SHP77 (cell line): ENCODE data around the gene FAM117A.
"Not testable (repeated sequence)": the region's sequence is repeated elsewhere in the genome, so short reads cannot be mapped to it uniquely, and the experiment has no call there.

ENCODE experiments used
- DNase-seq, 2 experiments: peaks; one replicate each; lab custom pipeline; 2025; lab: John Stamatoyannopoulos, UW

The FAM117A gene

DNA sequence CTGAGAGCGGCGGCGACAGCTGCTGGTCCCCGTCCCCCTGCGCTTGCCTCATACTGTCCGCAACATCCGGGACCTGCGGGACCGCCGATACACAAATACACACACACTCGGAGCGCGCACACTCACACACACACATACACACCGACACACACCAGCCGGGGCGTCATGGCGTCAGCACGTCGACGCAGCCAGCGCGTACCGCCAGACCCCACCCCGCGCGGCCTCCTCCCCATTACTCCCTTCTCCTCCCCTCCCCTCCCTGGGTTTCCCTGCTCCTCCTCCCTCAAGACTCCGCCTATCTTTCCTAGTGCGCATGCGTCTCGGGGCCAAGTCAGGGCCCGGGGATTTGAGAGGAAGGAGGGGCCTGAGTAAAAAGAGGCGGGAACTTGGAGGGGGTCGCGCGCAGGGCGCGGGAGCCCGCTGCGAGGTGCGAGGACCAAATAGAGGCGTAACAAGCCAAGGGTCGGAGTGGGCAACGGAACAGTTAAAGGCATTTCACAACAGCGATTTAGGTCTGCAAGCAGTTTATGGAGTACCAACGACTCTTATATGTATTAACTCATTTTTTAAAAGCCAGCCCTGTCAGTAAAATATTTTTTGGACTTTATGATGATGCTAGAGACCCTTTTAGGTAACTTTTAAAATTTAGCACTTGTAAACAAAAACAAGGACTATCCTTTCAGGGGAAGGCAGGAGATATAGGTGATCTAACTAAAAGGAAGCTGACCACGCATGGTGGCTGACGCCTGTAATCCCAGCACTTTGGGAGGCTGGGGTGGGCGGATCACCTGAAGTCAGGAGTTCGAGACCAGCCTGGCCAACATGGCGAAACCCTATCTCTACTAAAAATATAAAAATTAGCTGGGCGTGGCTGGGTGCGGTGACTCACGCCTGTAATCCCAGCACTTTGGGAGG, 85.7 kb downstream of the FAM117A start, which contains the start of gene SPOP:
Gene SPOP, minus strand, starts transcription at position 165 of the 915 bp plus-strand sequence. CDS start 55,287 bp downstream, outside the sequence.
- peak; percentile 98 to 99 for DNase-seq

DNA sequence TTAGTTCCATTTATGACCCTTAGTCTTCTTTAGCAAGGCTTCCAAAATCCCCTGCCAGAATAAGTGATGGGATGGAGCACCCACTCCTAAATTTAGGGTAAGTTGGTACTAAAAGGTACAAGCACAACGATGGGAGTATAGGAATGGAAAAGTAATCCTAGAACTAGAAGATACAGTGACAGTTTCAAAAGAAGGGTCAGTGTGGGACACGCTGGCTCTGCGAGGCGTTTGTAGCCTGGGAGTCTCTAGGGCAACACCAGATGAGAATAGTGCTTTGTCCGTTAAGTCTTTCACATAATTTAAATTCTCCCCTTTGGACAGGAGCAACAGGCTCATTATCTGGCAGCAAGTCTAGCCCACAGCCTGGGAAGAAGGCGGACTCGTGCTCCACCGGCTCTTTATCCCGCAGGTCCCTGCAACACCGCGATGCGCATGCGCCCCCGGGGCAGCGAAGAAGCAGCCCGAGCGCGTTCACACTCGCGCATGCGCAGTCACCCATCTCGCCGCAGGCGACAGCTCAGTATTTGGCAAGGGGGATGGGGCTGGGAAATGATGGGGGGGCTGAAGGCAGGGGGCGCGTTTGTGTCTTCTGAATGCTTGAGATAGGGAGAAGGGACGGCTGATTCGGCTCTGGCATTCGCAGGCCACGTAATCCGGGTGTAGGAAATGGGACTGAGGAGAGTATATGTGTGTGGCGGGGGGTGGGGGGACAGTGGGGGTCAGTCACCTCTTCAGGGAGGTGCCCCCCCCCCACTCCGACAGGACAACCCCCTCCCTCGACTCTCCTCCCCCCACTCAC, 86.6 kb downstream of the FAM117A start:
- peak; percentile 88 to 98 for DNase-seq

DNA sequence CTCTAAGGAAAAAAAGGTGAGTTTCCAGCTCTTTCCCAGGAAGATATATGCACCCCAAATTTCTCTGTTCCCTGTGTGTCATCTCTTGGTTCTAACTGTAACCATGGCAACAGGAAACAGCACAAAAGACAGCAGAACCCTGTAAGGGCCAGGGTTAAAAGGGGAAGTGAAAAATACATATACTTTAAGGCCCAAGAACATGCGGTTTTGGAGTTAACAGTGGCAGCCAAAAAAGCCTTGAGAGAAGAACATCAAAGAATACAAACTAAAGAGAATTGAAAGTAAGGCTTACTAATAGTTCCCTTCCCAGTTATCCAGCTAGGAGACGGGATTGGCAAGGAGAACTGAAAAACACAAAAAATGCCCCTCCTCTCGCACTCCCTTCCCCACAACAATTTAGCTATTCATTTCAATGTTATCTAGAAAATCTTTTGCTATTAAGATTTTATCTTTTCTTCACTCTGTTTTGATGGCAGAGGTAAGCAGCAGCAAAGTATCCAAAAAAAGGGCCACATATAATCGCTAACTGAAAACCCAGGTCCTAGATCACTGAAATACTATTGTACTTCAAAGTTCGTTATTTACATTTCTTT, 87.6 kb downstream of the FAM117A start:
- no peak for DNase-seq

DNA sequence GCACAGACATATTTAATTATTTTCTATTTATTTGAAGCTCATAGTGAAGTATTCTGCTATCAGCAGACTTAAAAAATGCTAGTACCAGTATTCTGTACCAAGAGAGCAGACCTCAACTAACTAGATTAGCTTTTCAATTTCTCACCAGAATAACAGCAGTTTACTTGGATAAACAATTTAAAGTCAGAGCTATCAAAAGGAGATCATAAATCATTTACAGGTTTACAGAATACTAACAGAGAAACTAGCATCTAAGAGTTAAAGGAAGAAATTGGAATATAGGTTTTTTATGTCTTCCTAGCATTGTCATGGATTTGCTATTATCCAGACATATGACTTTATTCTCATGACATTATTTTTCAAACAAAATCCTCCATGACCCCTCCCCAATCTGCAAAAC, 89.4 kb downstream of the FAM117A start:
- DNase-seq = no peak

DNA sequence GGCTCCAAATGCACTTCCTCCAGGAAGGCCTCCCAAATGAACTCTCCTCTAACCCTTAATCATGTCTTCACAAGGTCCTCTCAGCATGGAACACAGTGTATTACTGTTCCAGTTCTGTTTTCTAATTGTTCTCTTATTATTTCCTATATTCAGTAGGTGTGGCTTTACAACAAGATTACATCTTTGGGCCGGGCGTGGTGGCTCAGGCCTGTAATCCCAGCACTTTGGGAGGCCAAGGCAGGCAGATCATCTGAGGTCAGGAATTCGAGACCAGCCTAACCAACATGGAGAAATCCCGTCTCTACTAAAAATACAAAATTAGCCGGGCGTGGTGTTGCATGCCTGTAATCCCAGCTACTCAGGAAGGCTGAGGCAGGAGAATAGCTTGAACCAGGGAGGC, 90.3 kb downstream of the FAM117A start:
- DNase-seq = not testable (repeated sequence)

DNA sequence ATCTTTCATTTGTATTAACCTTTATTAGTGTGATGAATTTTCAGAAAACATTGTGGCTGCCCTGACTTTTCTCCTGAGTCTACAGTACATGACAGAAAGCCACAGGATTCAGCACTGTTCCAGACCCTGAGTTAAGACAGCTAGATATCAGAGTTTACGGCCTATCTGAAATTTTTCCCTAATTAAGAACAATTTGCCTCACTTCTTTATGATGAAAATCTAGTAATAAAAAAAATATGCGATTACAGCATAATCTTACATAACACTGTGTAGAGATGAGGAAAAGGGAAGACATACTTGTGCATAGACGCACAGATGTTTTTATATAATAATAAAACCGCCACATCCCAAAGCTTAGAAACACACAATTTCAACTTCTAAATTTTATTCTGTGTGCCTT, 93.3 kb downstream of the FAM117A start:
- no peak for DNase-seq

DNA sequence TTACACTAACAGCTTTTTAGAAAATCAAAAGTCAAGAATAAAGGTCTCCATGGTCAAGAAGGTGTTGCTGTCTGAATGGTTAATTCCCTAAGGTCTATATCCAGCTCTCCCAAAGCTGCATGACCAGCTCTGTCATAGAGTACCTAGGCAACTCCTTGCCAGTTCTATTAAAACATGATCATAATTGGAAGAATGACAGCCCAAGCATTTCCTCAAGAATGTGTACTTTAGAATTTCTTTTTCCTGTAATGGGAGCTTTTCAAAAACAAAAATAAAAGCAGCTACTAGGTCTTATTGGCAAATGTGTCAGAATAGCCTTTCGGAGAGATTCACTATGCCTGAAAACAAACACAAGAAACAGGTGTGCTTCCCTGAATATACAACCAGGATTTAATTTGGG, 93.9 kb downstream of the FAM117A start:
- DNase-seq = no peak

DNA sequence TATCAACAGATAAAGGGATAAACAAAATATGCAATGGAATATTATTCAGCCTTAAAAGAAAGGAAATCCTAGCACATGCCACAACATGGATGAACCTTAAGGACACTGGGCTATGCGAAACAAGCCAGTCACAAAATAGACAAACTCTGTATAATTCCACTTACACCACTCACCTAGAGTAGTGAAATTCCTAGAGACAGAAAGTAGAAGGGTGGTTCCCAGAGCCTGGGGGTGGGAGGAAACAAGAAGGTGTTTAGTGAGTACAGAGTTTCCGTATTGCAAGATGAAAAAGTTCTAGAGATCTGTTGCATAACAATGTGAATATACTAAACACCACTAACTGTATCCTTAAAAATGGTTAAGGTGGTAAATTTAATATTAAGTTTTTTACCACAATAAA, 96.1 kb downstream of the FAM117A start:
- no peak for DNase-seq

DNA sequence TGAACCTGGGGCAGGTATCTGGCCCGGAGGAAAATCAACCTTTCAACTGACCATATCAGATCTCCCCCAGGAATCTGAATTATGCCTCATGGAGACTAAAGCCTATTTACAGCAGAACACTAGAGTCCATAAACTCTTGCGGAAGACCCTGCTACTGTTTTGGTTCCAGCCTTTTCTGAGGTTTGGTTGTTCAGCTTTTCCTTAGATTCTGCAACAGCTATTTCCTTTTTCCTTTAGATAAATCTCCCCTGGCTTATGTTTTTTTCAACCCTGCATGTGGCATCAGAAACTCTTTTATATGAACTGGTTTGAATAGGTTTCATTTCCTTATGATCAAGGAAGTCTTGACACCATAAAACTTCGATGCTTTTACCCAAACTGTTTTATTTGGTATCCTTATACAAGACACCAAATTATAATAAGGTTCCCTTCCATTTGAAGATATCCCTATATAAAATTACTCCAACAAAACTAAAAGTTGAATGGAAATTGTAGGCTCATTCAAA, 99.2 kb downstream of the FAM117A start:
- DNase-seq = no peak
